NCI-H748 (cell line): Measurements from ENCODE around the gene MICAL3.

Experiments used
- DNase-seq: peaks from one replicate; lab custom pipeline; 2025; ENCODE audit not compliant: unreplicated experiment; lab: John Stamatoyannopoulos, UW

Gene MICAL3

GRCh38 chr22:17739196-17739975, 285.0 kb downstream of the MICAL3 start:
- DNase-seq: no peak

- no peak for DNase-seq
Measured at GRCh38 chr22:17738386-17739128, 285.8 kb downstream of the MICAL3 start.
